Duodenal mucosa (tissue), 2 donors: ENCODE data around the gene FAM120C.
A peak's percentile ranks its signal among the peaks of the same experiment; 100 is the strongest.

Experiments
- H3K27ac ChIP-seq: one replicate; pipeline ENCODE4 v1.7.0; 2013; ENCODE audit warnings: low read depth, low read length
- H3K27me3 ChIP-seq, 2 donors: one replicate each; pipeline ENCODE4 v1.7.0; 2013; ENCODE audit warnings: low read length in 2 of 2, control low read depth in 1 of 2; ENCODE audit not compliant: insufficient read depth in 2 of 2, control insufficient read depth in 1 of 2
- H3K36me3 ChIP-seq, 2 donors: one replicate each; pipeline ENCODE4 v1.7.0; 2013; ENCODE audit warnings: low read length in 2 of 2, control low read depth in 1 of 2; ENCODE audit not compliant: insufficient read depth in 2 of 2, control insufficient read depth in 1 of 2
- H3K4me1 ChIP-seq, 2 donors: one replicate each; pipeline ENCODE4 v1.7.0; 2013; ENCODE audit warnings: low read length in 2 of 2, control low read depth in 1 of 2; ENCODE audit not compliant: insufficient read depth in 2 of 2, control insufficient read depth in 1 of 2
- H3K4me3 ChIP-seq, 2 donors: one replicate each; pipeline ENCODE4 v1.7.0; 2013; ENCODE audit warnings: low read length in 2 of 2, low read depth in 1 of 2
- H3K9ac ChIP-seq, 2 donors: one replicate each; pipeline ENCODE4 v1.7.0; 2013; ENCODE audit warnings: low read length in 2 of 2, low read depth in 1 of 2
- H3K9me3 ChIP-seq, 2 donors: one replicate each; pipeline ENCODE4 v1.7.0; 2013; ENCODE audit warnings: low read length in 2 of 2, control low read depth in 1 of 2; ENCODE audit not compliant: control insufficient read depth in 1 of 2

Gene FAM120C

DNA sequence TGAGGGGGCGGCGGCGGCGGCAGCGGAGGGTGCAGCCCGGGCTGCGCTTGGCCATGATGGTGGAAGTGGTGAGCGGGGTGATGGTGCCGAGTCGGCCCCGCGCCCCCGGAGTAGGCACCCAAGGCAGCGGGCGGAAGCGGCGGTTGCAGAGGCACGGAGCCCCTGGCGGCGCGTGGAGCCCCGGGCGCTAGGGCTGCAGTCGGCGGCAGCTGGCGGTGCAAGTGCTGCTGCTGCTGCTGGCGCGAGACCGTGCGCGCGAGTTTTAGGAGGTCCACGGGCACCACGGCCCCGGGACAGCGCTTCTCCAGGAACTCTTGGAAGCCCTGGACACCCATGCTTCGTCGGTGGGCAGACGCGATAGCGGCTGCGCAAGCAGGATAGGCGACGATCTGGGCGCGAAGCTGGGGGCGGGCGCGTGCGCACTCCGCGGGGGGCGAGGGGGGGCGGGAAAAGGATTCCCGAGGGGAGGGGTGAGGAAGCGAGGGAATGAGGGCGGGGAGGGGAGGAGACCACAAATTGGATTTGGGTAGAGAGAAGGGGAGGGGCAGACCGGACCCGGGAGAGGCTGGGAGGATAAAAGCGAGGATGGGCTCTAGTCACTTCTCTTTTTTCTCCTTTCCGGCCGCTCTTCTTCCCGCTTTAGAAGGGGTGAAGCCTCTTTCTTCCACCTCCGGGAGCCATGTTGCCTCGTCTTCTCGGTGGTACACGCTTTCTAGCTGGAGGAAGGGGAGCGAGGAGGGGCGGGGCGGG is at the start of gene FAM120C:
FAM120C (minus strand) TSS at position 391 of the 750 bp plus-strand sequence; CDS start at position 335, 56 bp downstream.
- Histone ChIP-seq H3K36me3 (no peaks in the 10 kb centered on the region), H3K9me3 (no peaks in the 10 kb centered on the region), H3K27me3 (no peaks in the 10 kb centered on the region), H3K4me1 (peaks cover 20 to 34% of the 10 kb centered on the region in 2 donors), H3K27ac (peak within 1 kb of the TSS; percentile 62), H3K9ac (peak within 1 kb of the TSS; percentile 48 to 57), H3K4me3 (peak within 1 kb of the TSS; percentile 68 to 79)

GRCh38 chrX:54230435-54231148 is 47.5 kb upstream of the FAM120C start:
- Histone ChIP-seq H3K9me3 (no peaks in the 10 kb centered on the region), H3K4me3 (no peak overlapping the region), H3K27ac (no peak overlapping the region), H3K4me1 (no peaks in the 10 kb centered on the region), H3K36me3 (no peaks in the 10 kb centered on the region), H3K27me3 (no peaks in the 10 kb centered on the region), H3K9ac (no peak overlapping the region)

DNA sequence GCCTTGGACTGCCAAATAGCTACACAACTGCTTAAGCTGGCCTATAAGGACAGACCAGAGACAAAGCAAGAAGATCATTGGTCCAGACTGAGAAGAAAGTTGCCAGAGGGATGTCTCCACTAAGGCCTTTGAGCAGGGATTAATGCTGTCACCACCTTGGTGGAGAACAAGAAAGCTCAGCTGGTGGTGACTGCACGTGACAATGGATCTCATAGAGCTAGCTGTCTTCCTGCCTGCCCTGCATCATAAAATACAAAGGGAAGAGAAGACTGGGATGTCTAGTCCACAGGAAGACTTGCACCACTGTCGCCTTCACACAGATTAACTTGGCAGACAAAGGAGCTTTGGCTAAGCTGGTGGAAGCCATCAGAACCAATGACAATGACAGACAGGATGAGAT is 40.5 kb upstream of the FAM120C start:
- no peaks in the 10 kb centered on the region for H3K4me1 ChIP-seq
- no peak overlapping the region for H3K27ac ChIP-seq
- no peak overlapping the region for H3K9ac ChIP-seq
- no peaks in the 10 kb centered on the region for H3K36me3 ChIP-seq
- H3K4me3 ChIP-seq = no peak overlapping the region
- no peaks in the 10 kb centered on the region for H3K9me3 ChIP-seq
- H3K27me3 ChIP-seq = no peaks in the 10 kb centered on the region

DNA sequence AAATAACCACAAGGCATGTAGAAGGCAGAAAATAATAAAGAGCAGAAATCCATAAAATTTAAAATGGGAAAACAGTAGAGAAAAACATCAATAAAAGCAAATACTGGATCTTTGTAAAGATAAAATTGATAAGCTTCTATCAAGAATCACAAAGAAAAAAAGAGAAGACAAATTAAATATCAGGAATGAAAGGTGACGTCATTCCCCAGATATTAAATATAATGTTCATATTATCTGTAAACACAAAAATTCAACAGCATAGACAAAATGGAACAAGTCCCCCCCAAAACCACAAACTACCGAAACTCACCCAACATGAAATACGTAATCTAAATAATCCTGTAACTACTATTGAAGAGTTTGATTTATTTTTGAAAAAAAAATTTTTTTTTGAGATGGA is 30.5 kb upstream of the FAM120C start:
- no peak overlapping the region for H3K27ac ChIP-seq
- H3K9ac ChIP-seq = no peak overlapping the region
- no peaks in the 10 kb centered on the region for H3K36me3 ChIP-seq
- H3K4me3 ChIP-seq = no peak overlapping the region
- no peaks in the 10 kb centered on the region for H3K9me3 ChIP-seq
- H3K27me3 ChIP-seq = no peaks in the 10 kb centered on the region
- H3K4me1 ChIP-seq = no peaks in the 10 kb centered on the region

DNA sequence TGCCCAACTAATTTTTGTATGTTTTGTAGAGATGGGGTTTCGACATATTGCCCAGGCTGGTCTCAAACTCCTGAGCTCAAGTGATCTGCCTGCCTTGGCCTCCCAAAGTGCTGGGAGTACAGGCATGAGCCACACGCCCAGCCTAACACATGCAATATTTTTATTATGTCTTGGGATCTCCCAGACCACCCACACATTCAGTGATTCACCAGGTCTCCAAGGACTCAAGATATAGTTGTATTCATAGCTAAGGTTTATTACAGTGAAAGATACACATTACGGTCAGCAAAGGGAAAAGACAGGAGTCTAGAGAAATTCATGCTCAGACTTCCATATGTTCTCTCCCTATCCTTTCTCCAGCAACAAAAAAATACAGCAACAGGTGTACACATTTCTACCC is 25.5 kb upstream of the FAM120C start:
- H3K36me3 ChIP-seq = no peaks in the 10 kb centered on the region
- no peaks in the 10 kb centered on the region for H3K27me3 ChIP-seq
- H3K4me3 ChIP-seq = no peak overlapping the region
- no peak overlapping the region for H3K9ac ChIP-seq
- H3K4me1 ChIP-seq = no peaks in the 10 kb centered on the region
- no peak overlapping the region for H3K27ac ChIP-seq
- no peaks in the 10 kb centered on the region for H3K9me3 ChIP-seq

GRCh38 chrX:54198262-54198661 is 15.2 kb upstream of the FAM120C start:
- no peaks in the 10 kb centered on the region for H3K36me3 ChIP-seq
- no peaks in the 10 kb centered on the region for H3K4me1 ChIP-seq
- H3K9ac ChIP-seq = no peak overlapping the region
- no peaks in the 10 kb centered on the region for H3K27me3 ChIP-seq
- no peaks in the 10 kb centered on the region for H3K9me3 ChIP-seq
- no peak overlapping the region for H3K4me3 ChIP-seq
- no peak overlapping the region for H3K27ac ChIP-seq

GRCh38 chrX:54194982-54195588 is 12.0 kb upstream of the FAM120C start:
- Histone ChIP-seq H3K36me3 (no peaks in the 10 kb centered on the region), H3K9me3 (no peaks in the 10 kb centered on the region), H3K4me1 (no peaks in the 10 kb centered on the region), H3K9ac (no peak overlapping the region), H3K27ac (no peak overlapping the region), H3K4me3 (no peak overlapping the region), H3K27me3 (no peaks in the 10 kb centered on the region)

GRCh38 chrX:54193085-54193821 is 10.2 kb upstream of the FAM120C start:
- no peaks in the 10 kb centered on the region for H3K36me3 ChIP-seq
- no peaks in the 10 kb centered on the region for H3K27me3 ChIP-seq
- H3K27ac ChIP-seq = no peak overlapping the region
- no peak overlapping the region for H3K9ac ChIP-seq
- no peaks in the 10 kb centered on the region for H3K9me3 ChIP-seq
- no peak overlapping the region for H3K4me3 ChIP-seq
- no peaks in the 10 kb centered on the region for H3K4me1 ChIP-seq

- Histone ChIP-seq H3K9me3 (no peaks in the 10 kb centered on the region), H3K27me3 (no peaks in the 10 kb centered on the region), H3K4me1 (peaks cover 20 to 24% of the 10 kb centered on the region in 2 donors), H3K9ac (no peak overlapping the region), H3K27ac (no peak overlapping the region), H3K36me3 (no peaks in the 10 kb centered on the region), H3K4me3 (no peak overlapping the region)
Observed at GRCh38 chrX:54184474-54184873, 1.4 kb upstream of the FAM120C start.
